Ovary (tissue), 3 donors: Measurements from ENCODE around the gene DOCK8.

Experiments
- EP300 ChIP-seq: sonication (generic); formaldehyde crosslinking; IDR thresholded peaks from one replicate; pipeline ENCODE4 v1.6.1; 2017; ENCODE audit warnings: antibody characterized with exemption
- POLR2A ChIP-seq: fragments of 450-650 bp; IDR thresholded peaks from one replicate; pipeline ENCODE4 v1.6.1; 2017; ENCODE audit warnings: antibody characterized with exemption, mild to moderate bottlenecking, moderate library complexity
- TF ChIP-seq, protein P1 (sequence below), 3 donors: fragments of 450-650 bp in 2 of 3; fragments of 200-600 bp in 1 of 3; IDR thresholded peaks; one replicate each; pipeline versions ENCODE4 v1.5.1 to v1.8.0; 2016 to 2022; ENCODE audit warnings: antibody characterized with exemption in 3 of 3, mild to moderate bottlenecking in 1 of 3
- donor health status: DM: no; HTN: no; CAD: no.

GRCh38 chr9:223152-223551, 8.5 kb downstream of the DOCK8 start:
- TF ChIP-seq, protein P1, sequence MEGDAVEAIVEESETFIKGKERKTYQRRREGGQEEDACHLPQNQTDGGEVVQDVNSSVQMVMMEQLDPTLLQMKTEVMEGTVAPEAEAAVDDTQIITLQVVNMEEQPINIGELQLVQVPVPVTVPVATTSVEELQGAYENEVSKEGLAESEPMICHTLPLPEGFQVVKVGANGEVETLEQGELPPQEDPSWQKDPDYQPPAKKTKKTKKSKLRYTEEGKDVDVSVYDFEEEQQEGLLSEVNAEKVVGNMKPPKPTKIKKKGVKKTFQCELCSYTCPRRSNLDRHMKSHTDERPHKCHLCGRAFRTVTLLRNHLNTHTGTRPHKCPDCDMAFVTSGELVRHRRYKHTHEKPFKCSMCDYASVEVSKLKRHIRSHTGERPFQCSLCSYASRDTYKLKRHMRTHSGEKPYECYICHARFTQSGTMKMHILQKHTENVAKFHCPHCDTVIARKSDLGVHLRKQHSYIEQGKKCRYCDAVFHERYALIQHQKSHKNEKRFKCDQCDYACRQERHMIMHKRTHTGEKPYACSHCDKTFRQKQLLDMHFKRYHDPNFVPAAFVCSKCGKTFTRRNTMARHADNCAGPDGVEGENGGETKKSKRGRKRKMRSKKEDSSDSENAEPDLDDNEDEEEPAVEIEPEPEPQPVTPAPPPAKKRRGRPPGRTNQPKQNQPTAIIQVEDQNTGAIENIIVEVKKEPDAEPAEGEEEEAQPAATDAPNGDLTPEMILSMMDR (IDR thresholded peaks at IDR 0.05): no peak
- TF ChIP-seq POLR2A (no peak), EP300 (no peak)
